Colonic mucosa (tissue), 4 donors: ENCODE data around the gene MMD. TPM values are rescaled to one million over a fixed set of nuclear protein-coding genes. Genes with fewer than 3 reads are reported as not detected.
A peak's percentile ranks its signal among the peaks of the same experiment; 100 is the strongest.
"Not testable (repeated sequence)": the region's sequence is repeated elsewhere in the genome, so short reads cannot be mapped to it uniquely, and the experiment has no call there.

ENCODE experiments used
- DNase-seq: peaks from one replicate; pipeline ENCODE4 v3.0.0-alpha.2; 2020
- H3K27ac ChIP-seq: fragments of 200-600 bp; one replicate; pipeline ENCODE4 v1.8.0; 2021
- H3K27me3 ChIP-seq: fragments of 200-600 bp; one replicate; pipeline ENCODE4 v1.8.0; 2021
- H3K36me3 ChIP-seq: fragments of 200-600 bp; one replicate; pipeline ENCODE4 v1.8.0; 2021
- H3K4me1 ChIP-seq: fragments of 200-600 bp; one replicate; pipeline ENCODE4 v1.8.0; 2021; ENCODE audit warnings: mild to moderate bottlenecking
- H3K4me3 ChIP-seq: fragments of 200-600 bp; one replicate; pipeline ENCODE4 v1.8.0; 2021
- H3K9ac ChIP-seq, 2 donors: one replicate each; pipeline ENCODE4 v1.7.0; 2013; ENCODE audit warnings: control low read depth in 2 of 2, low read depth in 2 of 2, low read length in 2 of 2
- H3K9me3 ChIP-seq: fragments of 200-600 bp; one replicate; pipeline ENCODE4 v1.8.0; 2021
- CTCF ChIP-seq: fragments of 200-600 bp; IDR thresholded peaks from one replicate; pipeline ENCODE4 v1.8.0; 2022; ENCODE audit warnings: antibody characterized with exemption, mild to moderate bottlenecking
- intact Hi-C: fragments of 100-400 bp; cut with DNase I; formaldehyde crosslinking; loops from one replicate; pipeline ENCODE4 v1.14.1; 2022
- total RNA-seq, 2 donors: library from RNA; stranded (reverse); fragmentation: NEBNext Ultra II Directional in 1 of 2; extraction: Animal tissue kit (Norgen Biotek cat#: 25700) in 1 of 2; gene quantifications; one replicate each; pipeline ENCODE4 v1.2.1, GENCODE V29; 2021
- donor health status: healthy.
- donor health status: DM: no; HTN: no; CAD: no.
- donor health status: DM: no; HTN: no; CAD: no.

Gene MMD
- total RNA-seq, 2 donors from 2014 or later = 17.3 to 20.0 TPM

- intact Hi-C loops = no loop called here
- H3K9ac ChIP-seq = peak overlapping the region in 1 of 2 donors; percentile 31
Measured at GRCh38 chr17:55430541-55431288, 9.1 kb upstream of the MMD start.

GRCh38 chr17:55427587-55427882, 5.9 kb upstream of the MMD start:
- H3K36me3 ChIP-seq = no peaks in the 10 kb centered on the region
- peaks cover 2% of the 10 kb centered on the region for H3K4me1 ChIP-seq
- intact Hi-C loops = no loop called here
- TF ChIP-seq CTCF = no peak
- no peaks in the 10 kb centered on the region for H3K27me3 ChIP-seq
- no peak overlapping the region for H3K9ac ChIP-seq
- no peak for DNase-seq
- H3K9me3 ChIP-seq = no peaks in the 10 kb centered on the region
- H3K27ac ChIP-seq = no peak overlapping the region
- H3K4me3 ChIP-seq = no peak overlapping the region

More at GRCh38 chr17:55430541-55431288, 9.1 kb upstream of the MMD start:
- no peak overlapping the region for H3K27ac ChIP-seq
- H3K36me3 ChIP-seq = no peaks in the 10 kb centered on the region
- H3K9me3 ChIP-seq = no peaks in the 10 kb centered on the region
- H3K27me3 ChIP-seq = no peaks in the 10 kb centered on the region
- H3K4me1 ChIP-seq = peaks cover 8% of the 10 kb centered on the region
- H3K4me3 ChIP-seq = no peak overlapping the region
- DNase-seq = no peak
- TF ChIP-seq CTCF = no peak

- no peaks in the 10 kb centered on the region for H3K9me3 ChIP-seq
- H3K4me3 ChIP-seq = no peak overlapping the region
- no peaks in the 10 kb centered on the region for H3K4me1 ChIP-seq
- H3K9ac ChIP-seq = no peak overlapping the region
- TF ChIP-seq CTCF = no peak
- no peaks in the 10 kb centered on the region for H3K36me3 ChIP-seq
- no peak for DNase-seq
- no peak overlapping the region for H3K27ac ChIP-seq
- H3K27me3 ChIP-seq = no peaks in the 10 kb centered on the region
- intact Hi-C loops = no loop called here
Measured at GRCh38 chr17:55426851-55427586, 5.4 kb upstream of the MMD start.

GRCh38 chr17:55424893-55425540, 3.4 kb upstream of the MMD start:
- intact Hi-C loops = no loop called here
- Histone ChIP-seq H3K27me3 (no peaks in the 10 kb centered on the region), H3K4me1 (no peaks in the 10 kb centered on the region), H3K4me3 (no peak overlapping the region), H3K9ac (no peak overlapping the region), H3K27ac (no peak overlapping the region), H3K9me3 (no peaks in the 10 kb centered on the region), H3K36me3 (no peaks in the 10 kb centered on the region)
- no peak for TF ChIP-seq CTCF
- no peak for DNase-seq

GRCh38 chr17:55423535-55423934, 1.9 kb upstream of the MMD start:
- TF ChIP-seq CTCF = no peak
- no peak for DNase-seq
- Histone ChIP-seq H3K27ac (peak overlapping the region; percentile 44), H3K36me3 (no peaks in the 10 kb centered on the region), H3K9ac (no peak overlapping the region), H3K27me3 (no peaks in the 10 kb centered on the region), H3K9me3 (no peaks in the 10 kb centered on the region), H3K4me1 (peaks cover 3% of the 10 kb centered on the region), H3K4me3 (no peak overlapping the region)
- intact Hi-C loops = no loop called here

- H3K4me1 ChIP-seq, H3K4me3 ChIP-seq, H3K9me3 ChIP-seq, H3K9ac ChIP-seq, intact Hi-C loops, H3K27me3 ChIP-seq, H3K36me3 ChIP-seq: not testable (repeated sequence)
- H3K27ac ChIP-seq = peak overlapping the region; percentile 44
- DNase-seq = peak; percentile 30
Measured at GRCh38 chr17:55422828-55423164, 1.2 kb upstream of the MMD start.
